Upper lobe of left lung (tissue), 4 donors: ENCODE data around the gene ATP9B.

Experiments
- CTCF ChIP-seq, 6 experiments: fragments of 450-650 bp in 4 of 6; fragments of 200-600 bp in 2 of 6; sonication (generic) in 2 of 6; IDR thresholded peaks; one replicate each; pipeline ENCODE4 v1.5.1; 2016 to 2019; ENCODE audit warnings: antibody characterized with exemption in 6 of 6
- EP300 ChIP-seq, 4 donors: sonication (generic); formaldehyde crosslinking; IDR thresholded peaks; one replicate each; pipeline ENCODE4 v1.5.1; 2017; ENCODE audit warnings: antibody characterized with exemption in 4 of 4, control low read depth in 2 of 4

DNA sequence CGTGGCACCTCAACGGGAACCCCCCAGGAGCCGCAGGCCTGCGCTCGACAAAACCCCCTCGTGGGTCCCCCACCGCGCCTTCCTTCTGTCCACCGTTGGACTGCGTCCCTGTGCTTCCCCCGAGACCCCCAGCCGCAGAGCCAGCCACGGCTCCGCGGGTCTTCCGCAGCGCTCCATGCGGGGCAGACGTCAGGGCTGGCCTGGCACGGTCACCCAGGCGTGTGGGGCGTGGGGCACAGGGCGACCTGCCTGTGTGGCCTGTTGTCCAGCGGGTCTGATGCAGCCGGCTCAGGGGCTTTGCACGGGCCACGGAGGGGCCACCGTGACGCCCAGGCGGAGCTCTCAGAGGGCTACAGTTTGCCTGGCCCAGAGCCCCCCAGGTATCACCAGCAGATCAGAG, 337.5 kb downstream of the ATP9B start:
- no peak for TF ChIP-seq CTCF (IDR thresholded peaks at IDR 0.05)
- no peak for TF ChIP-seq EP300 (IDR thresholded peaks at IDR 0.05)
